GM12878 (cell line): ENCODE results near the gene SAMSN1. TPM values are rescaled to one million over a fixed set of nuclear protein-coding genes. Genes with fewer than 3 reads are reported as not detected.

Source experiments
- ATF7 ChIP-seq: fragments of 450-650 bp; IDR thresholded peaks from 2 replicates; pipeline ENCODE4 v1.6.1; 2016; ENCODE audit warnings: low read depth, mild to moderate bottlenecking
- BACH1 ChIP-seq: fragments of 450-650 bp; IDR thresholded peaks from 2 replicates; pipeline ENCODE4 v1.6.1; 2017; ENCODE audit warnings: mild to moderate bottlenecking, borderline replicate concordance
- BMI1 ChIP-seq: fragments of 450-650 bp; IDR thresholded peaks from 2 replicates; pipeline ENCODE4 v1.6.1; 2016; ENCODE audit warnings: mild to moderate bottlenecking, moderate library complexity, borderline replicate concordance
- BRCA1 ChIP-seq: IDR thresholded peaks from 2 replicates; pipeline ENCODE4 v1.6.1; 2011; ENCODE audit warnings: low read depth, low read length, improper control_type of control experiment
- CBFB ChIP-seq: IDR thresholded peaks from 2 replicates; pipeline ENCODE4 v1.6.1; 2016; ENCODE audit warnings: antibody characterized with exemption, low read depth
- CREM ChIP-seq: IDR thresholded peaks from 2 replicates; pipeline ENCODE4 v1.6.1; 2014; ENCODE audit warnings: antibody characterized with exemption, low read depth
- FOS ChIP-seq: IDR thresholded peaks from 3 replicates; pipeline ENCODE4 v1.6.1; 2011; ENCODE audit warnings: borderline replicate concordance; ENCODE audit not compliant: insufficient read length; ENCODE audit errors: extremely low read depth
- KDM1A ChIP-seq: fragments of 200-600 bp; sonication (generic); IDR thresholded peaks from 2 replicates; pipeline ENCODE4 v1.6.1; 2016; ENCODE audit warnings: borderline replicate concordance
- PAX5 ChIP-seq: IDR thresholded peaks from 2 replicates; pipeline ENCODE4 v1.6.1; 2011; ENCODE audit warnings: low read depth, low read length, borderline replicate concordance
- POLR2A ChIP-seq: IDR thresholded peaks from 2 replicates; pipeline ENCODE4 v1.6.1; 2011; ENCODE audit warnings: low read depth, mild to moderate bottlenecking, low read length
- POU2F2 ChIP-seq: IDR thresholded peaks from 3 replicates; pipeline ENCODE4 v1.6.1; 2011; ENCODE audit warnings: low read depth, mild to moderate bottlenecking, low read length, borderline replicate concordance
- PRDM15 ChIP-seq: fragments of 450-650 bp; formaldehyde crosslinking; IDR thresholded peaks from 2 replicates; pipeline ENCODE4 v1.4.0; 2020; ENCODE audit warnings: mild to moderate bottlenecking, moderate library complexity
- SMARCA5 ChIP-seq: fragments of 450-650 bp; IDR thresholded peaks from 2 replicates; pipeline ENCODE4 v1.6.1; 2017; ENCODE audit warnings: mild to moderate bottlenecking
- SRF ChIP-seq, 2 experiments: IDR thresholded peaks; 2 replicates each; pipeline ENCODE4 v1.6.1; 2011; ENCODE audit warnings: low read depth in 2 of 2, low read length in 2 of 2, mild to moderate bottlenecking in 1 of 2, moderate library complexity in 1 of 2
- ZSCAN29 ChIP-seq: fragments of 450-650 bp; IDR thresholded peaks from 2 replicates; pipeline ENCODE4 v1.6.1; 2017; ENCODE audit warnings: mild to moderate bottlenecking, moderate library complexity
- ZZZ3 ChIP-seq: IDR thresholded peaks from 2 replicates; pipeline ENCODE4 v1.6.1; 2011; ENCODE audit warnings: low read depth; ENCODE audit not compliant: control insufficient read depth, insufficient read length
- polyA plus RNA-seq, 11 experiments: library from polyadenylated mRNA; depleted of rRNA in 4 of 11; unstranded in 6 of 11; stranded (reverse) in 5 of 11; fragments of >200 nt; fragmentation: Nextera tagmentation in 4 of 11; fragmentation: Illumina TruSeq in 1 of 11; extraction: Ambion mirVana in 4 of 11; extraction: Trizol in 1 of 11; gene quantifications; 1 replicate in 1 of 11; 2 replicates in 10 of 11; pipeline versions ENCODE4 v1.2.1 to v1.2.3, GENCODE V29; 2011 to 2016; ENCODE audit warnings: inconsistent platforms in 2 of 11, missing spikeins in 2 of 11, low read depth in 1 of 11
- total RNA-seq, 4 experiments: library from RNA; depleted of rRNA in 3 of 4; stranded (reverse); fragments of >200 nt in 3 of 4; fragmentation: Illumina TruSeq in 1 of 4; extraction: Trizol in 1 of 4; gene quantifications; 2 replicates each; pipeline versions ENCODE4 v1.2.1 to v1.2.3, GENCODE V29; 2013 to 2021
- TF ChIP-seq, protein P1 (sequence below): IDR thresholded peaks from 2 replicates; pipeline ENCODE4 v1.6.1; 2012; ENCODE audit warnings: low read length, inconsistent platforms
- TF ChIP-seq, protein P2 (sequence below): IDR thresholded peaks from 2 replicates; pipeline ENCODE4 v1.6.1; 2012; ENCODE audit warnings: low read depth, low read length, improper control_type of control experiment
- TF ChIP-seq, protein P3 (sequence below): fragments of 450-650 bp; IDR thresholded peaks from 2 replicates; pipeline ENCODE4 v1.6.1; 2017; ENCODE audit warnings: antibody characterized with exemption, mild to moderate bottlenecking, moderate library complexity
- TF ChIP-seq, protein P4 (sequence below): fragments of 450-650 bp; IDR thresholded peaks from 2 replicates; pipeline ENCODE4 v1.6.1; 2017; ENCODE audit warnings: borderline replicate concordance

Gene SAMSN1
- total and polyA plus RNA-seq, 10 of the 15 experiments (the other 5 are each of a cell fraction or from before 2014, with no cell fraction given) = 23.2 to 102 (median 44.9) TPM

DNA sequence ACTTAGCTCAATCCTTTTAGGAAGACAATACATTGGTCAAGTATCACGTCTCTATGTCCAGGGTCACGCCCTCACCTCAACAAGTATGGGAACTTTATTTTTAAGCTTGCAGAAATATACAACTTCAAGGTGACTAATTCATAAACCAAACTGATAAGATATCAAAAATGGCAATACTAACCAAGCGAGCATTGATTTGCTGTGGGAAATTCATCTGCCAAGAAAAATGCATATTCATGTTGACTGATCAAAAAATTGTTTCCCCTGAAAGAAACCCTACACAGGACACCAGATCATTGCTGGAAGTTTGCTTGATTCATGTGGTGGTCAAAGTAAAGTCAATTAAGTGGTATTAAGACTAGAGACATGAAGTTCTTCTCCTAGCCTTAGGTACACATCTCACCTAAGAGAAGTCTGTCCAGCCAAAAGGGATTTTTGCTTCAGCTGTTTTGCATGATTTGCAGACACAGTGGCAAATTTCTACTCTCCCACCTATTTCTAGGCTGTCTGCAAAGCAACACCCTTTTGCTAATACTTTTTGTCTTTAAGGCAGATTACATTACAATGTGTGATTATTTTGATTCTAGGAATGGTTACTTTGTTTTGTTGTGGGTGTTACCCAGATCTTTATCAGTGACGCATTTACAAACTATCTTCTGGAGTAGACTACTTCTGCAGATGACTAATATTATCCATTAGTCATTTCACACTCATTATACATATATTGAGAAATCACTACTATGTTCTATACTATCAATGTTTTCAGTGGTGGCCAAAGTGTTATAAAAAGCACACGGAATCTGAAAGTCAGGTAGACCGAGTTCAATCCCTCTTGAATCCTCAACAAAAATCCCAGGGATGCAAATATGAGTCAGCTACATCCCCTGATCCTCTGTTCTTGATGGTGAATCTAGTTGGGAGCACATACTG, 12.4 kb downstream of the SAMSN1 start (continued):
- TF ChIP-seq ZZZ3 = no peak
- TF ChIP-seq CREM = peak; percentile 79
- TF ChIP-seq POLR2A = no peak
- TF ChIP-seq BMI1 = peak; percentile 87
- no peak for TF ChIP-seq KDM1A
- TF ChIP-seq BACH1 = peak; percentile 91; the same call in 1 of the 2 replicates
- TF ChIP-seq, protein P1, sequence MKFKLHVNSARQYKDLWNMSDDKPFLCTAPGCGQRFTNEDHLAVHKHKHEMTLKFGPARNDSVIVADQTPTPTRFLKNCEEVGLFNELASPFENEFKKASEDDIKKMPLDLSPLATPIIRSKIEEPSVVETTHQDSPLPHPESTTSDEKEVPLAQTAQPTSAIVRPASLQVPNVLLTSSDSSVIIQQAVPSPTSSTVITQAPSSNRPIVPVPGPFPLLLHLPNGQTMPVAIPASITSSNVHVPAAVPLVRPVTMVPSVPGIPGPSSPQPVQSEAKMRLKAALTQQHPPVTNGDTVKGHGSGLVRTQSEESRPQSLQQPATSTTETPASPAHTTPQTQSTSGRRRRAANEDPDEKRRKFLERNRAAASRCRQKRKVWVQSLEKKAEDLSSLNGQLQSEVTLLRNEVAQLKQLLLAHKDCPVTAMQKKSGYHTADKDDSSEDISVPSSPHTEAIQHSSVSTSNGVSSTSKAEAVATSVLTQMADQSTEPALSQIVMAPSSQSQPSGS = peak; percentile 88
- TF ChIP-seq PRDM15 (CRISPR knock-in tag) = no peak
- TF ChIP-seq, protein P2, sequence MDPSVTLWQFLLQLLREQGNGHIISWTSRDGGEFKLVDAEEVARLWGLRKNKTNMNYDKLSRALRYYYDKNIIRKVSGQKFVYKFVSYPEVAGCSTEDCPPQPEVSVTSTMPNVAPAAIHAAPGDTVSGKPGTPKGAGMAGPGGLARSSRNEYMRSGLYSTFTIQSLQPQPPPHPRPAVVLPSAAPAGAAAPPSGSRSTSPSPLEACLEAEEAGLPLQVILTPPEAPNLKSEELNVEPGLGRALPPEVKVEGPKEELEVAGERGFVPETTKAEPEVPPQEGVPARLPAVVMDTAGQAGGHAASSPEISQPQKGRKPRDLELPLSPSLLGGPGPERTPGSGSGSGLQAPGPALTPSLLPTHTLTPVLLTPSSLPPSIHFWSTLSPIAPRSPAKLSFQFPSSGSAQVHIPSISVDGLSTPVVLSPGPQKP = no peak
- no peak for TF ChIP-seq SMARCA5
- no peak for TF ChIP-seq BRCA1
- TF ChIP-seq PAX5 = no peak
- TF ChIP-seq ZSCAN29 = no peak
- TF ChIP-seq, protein P3, sequence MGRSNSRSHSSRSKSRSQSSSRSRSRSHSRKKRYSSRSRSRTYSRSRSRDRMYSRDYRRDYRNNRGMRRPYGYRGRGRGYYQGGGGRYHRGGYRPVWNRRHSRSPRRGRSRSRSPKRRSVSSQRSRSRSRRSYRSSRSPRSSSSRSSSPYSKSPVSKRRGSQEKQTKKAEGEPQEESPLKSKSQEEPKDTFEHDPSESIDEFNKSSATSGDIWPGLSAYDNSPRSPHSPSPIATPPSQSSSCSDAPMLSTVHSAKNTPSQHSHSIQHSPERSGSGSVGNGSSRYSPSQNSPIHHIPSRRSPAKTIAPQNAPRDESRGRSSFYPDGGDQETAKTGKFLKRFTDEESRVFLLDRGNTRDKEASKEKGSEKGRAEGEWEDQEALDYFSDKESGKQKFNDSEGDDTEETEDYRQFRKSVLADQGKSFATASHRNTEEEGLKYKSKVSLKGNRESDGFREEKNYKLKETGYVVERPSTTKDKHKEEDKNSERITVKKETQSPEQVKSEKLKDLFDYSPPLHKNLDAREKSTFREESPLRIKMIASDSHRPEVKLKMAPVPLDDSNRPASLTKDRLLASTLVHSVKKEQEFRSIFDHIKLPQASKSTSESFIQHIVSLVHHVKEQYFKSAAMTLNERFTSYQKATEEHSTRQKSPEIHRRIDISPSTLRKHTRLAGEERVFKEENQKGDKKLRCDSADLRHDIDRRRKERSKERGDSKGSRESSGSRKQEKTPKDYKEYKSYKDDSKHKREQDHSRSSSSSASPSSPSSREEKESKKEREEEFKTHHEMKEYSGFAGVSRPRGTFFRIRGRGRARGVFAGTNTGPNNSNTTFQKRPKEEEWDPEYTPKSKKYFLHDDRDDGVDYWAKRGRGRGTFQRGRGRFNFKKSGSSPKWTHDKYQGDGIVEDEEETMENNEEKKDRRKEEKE = no peak
- no peak for TF ChIP-seq SRF (IDR thresholded peaks at IDR 0.05; ENCODE audit: low read depth in 2 of 2, low read length in 2 of 2)
- TF ChIP-seq, protein P4, sequence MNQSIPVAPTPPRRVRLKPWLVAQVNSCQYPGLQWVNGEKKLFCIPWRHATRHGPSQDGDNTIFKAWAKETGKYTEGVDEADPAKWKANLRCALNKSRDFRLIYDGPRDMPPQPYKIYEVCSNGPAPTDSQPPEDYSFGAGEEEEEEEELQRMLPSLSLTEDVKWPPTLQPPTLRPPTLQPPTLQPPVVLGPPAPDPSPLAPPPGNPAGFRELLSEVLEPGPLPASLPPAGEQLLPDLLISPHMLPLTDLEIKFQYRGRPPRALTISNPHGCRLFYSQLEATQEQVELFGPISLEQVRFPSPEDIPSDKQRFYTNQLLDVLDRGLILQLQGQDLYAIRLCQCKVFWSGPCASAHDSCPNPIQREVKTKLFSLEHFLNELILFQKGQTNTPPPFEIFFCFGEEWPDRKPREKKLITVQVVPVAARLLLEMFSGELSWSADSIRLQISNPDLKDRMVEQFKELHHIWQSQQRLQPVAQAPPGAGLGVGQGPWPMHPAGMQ = no peak
- TF ChIP-seq FOS = no peak
- peak; percentile 95 for TF ChIP-seq ATF7
- peak; percentile 76; the same call in 2 of the 3 replicates for TF ChIP-seq POU2F2
- no peak for TF ChIP-seq CBFB
